SK-N-MC (cell line): ENCODE measurements around the gene CX3CR1.

Experiments
- EZH2 ChIP-seq: fragments of 200-600 bp; sonication (generic); IDR thresholded peaks from one replicate; pipeline ENCODE4 v1.6.1; 2017; ENCODE audit warnings: antibody characterized with exemption
- POLR2AphosphoS5 ChIP-seq: IDR thresholded peaks from 2 replicates; pipeline ENCODE4 v1.6.1; 2012; ENCODE audit warnings: mild to moderate bottlenecking, low read depth, low read length, borderline replicate concordance

GRCh38 chr3:39286771-39287170 is 6.9 kb upstream of the CX3CR1 start:
- TF ChIP-seq POLR2AphosphoS5 (no peak), EZH2 (no peak)
